Subcutaneous abdominal adipose tissue (tissue), 5 donors: ENCODE data around the gene NOTCH2NLA.
"Not testable (repeated sequence)": the region's sequence is repeated elsewhere in the genome, so short reads cannot be mapped to it uniquely, and the experiment has no call there.

ENCODE experiments used
- H3K27ac ChIP-seq: one replicate; pipeline ENCODE4 v1.7.0; 2013; ENCODE audit warnings: low read depth, mild to moderate bottlenecking, inconsistent platforms, low read length, moderate library complexity
- H3K27me3 ChIP-seq, 5 donors: one replicate each; pipeline ENCODE4 v1.7.0; 2013; ENCODE audit warnings: low read length in 5 of 5, inconsistent platforms in 1 of 5; ENCODE audit not compliant: control insufficient read depth in 5 of 5, insufficient read depth in 4 of 5
- H3K36me3 ChIP-seq, 5 donors: one replicate each; pipeline ENCODE4 v1.7.0; 2013; ENCODE audit warnings: low read length in 5 of 5; ENCODE audit not compliant: control insufficient read depth in 5 of 5, insufficient read depth in 5 of 5
- H3K4me1 ChIP-seq, 5 donors: one replicate each; pipeline ENCODE4 v1.7.0; 2013; ENCODE audit warnings: low read length in 5 of 5, mild to moderate bottlenecking in 3 of 5, moderate library complexity in 1 of 5; ENCODE audit not compliant: control insufficient read depth in 5 of 5, insufficient read depth in 5 of 5
- H3K4me3 ChIP-seq, 5 donors: one replicate each; pipeline ENCODE4 v1.7.0; 2013; ENCODE audit warnings: low read length in 5 of 5, low read depth in 1 of 5
- H3K9ac ChIP-seq, 5 donors: one replicate each; pipeline ENCODE4 v1.7.0; 2013; ENCODE audit warnings: low read length in 5 of 5, mild to moderate bottlenecking in 4 of 5, moderate library complexity in 3 of 5
- H3K9me3 ChIP-seq, 5 donors: one replicate each; pipeline ENCODE4 v1.7.0; 2013; ENCODE audit warnings: low read length in 5 of 5; ENCODE audit not compliant: control insufficient read depth in 5 of 5
- donor health status: healthy.
- donor health status: healthy.
- donor health status: healthy.
- donor health status: healthy.
- donor health status: healthy.

NOTCH2NLA gene

GRCh38 chr1:146228710-146229477 is at the start of gene NOTCH2NLA:
NOTCH2NLA (minus strand) TSS chr1:146229021; CDS start chr1:146189337, 39,684 bp downstream.
- not testable (repeated sequence) for H3K27me3 ChIP-seq, H3K36me3 ChIP-seq, H3K9me3 ChIP-seq, H3K4me1 ChIP-seq, H3K27ac ChIP-seq
- Histone ChIP-seq H3K4me3 (peak within 1 kb of the TSS in 3 of 5 donors; percentile 39 to 63 (median 40)), H3K9ac (peak within 1 kb of the TSS in 1 of 5 donors; percentile 68)

- not testable (repeated sequence) for H3K9me3 ChIP-seq, H3K4me3 ChIP-seq, H3K27me3 ChIP-seq, H3K36me3 ChIP-seq, H3K4me1 ChIP-seq, H3K27ac ChIP-seq, H3K9ac ChIP-seq
Measured at GRCh38 chr1:146278346-146278745, 49.5 kb upstream of the NOTCH2NLA start.

GRCh38 chr1:146277087-146277486 is 48.3 kb upstream of the NOTCH2NLA start:
- not testable (repeated sequence) for H3K27ac ChIP-seq, H3K4me3 ChIP-seq, H3K9me3 ChIP-seq, H3K36me3 ChIP-seq, H3K27me3 ChIP-seq, H3K4me1 ChIP-seq, H3K9ac ChIP-seq

- H3K27ac ChIP-seq, H3K4me1 ChIP-seq, H3K9me3 ChIP-seq, H3K36me3 ChIP-seq, H3K4me3 ChIP-seq, H3K27me3 ChIP-seq, H3K9ac ChIP-seq: not testable (repeated sequence)
Measured at GRCh38 chr1:146274083-146274482, 45.3 kb upstream of the NOTCH2NLA start.

- not testable (repeated sequence) for H3K9ac ChIP-seq, H3K4me3 ChIP-seq, H3K36me3 ChIP-seq, H3K27me3 ChIP-seq, H3K27ac ChIP-seq, H3K4me1 ChIP-seq, H3K9me3 ChIP-seq
Measured at GRCh38 chr1:146273194-146273593, 44.4 kb upstream of the NOTCH2NLA start.

GRCh38 chr1:146272734-146273133 is 43.9 kb upstream of the NOTCH2NLA start:
- H3K4me3 ChIP-seq, H3K36me3 ChIP-seq, H3K27me3 ChIP-seq, H3K9ac ChIP-seq, H3K4me1 ChIP-seq, H3K27ac ChIP-seq, H3K9me3 ChIP-seq: not testable (repeated sequence)

GRCh38 chr1:146271977-146272376 is 43.2 kb upstream of the NOTCH2NLA start:
- H3K4me1 ChIP-seq, H3K27ac ChIP-seq: not testable (repeated sequence)

GRCh38 chr1:146270129-146270528 is 41.3 kb upstream of the NOTCH2NLA start:
- H3K9me3 ChIP-seq, H3K4me1 ChIP-seq, H3K27ac ChIP-seq, H3K4me3 ChIP-seq, H3K27me3 ChIP-seq, H3K36me3 ChIP-seq, H3K9ac ChIP-seq: not testable (repeated sequence)

More at GRCh38 chr1:146271977-146272376, 43.2 kb upstream of the NOTCH2NLA start:
- not testable (repeated sequence) for H3K27me3 ChIP-seq, H3K36me3 ChIP-seq, H3K9ac ChIP-seq, H3K9me3 ChIP-seq, H3K4me3 ChIP-seq

GRCh38 chr1:146266179-146266748 is 37.4 kb upstream of the NOTCH2NLA start:
- not testable (repeated sequence) for H3K4me1 ChIP-seq, H3K4me3 ChIP-seq, H3K27me3 ChIP-seq, H3K9me3 ChIP-seq, H3K9ac ChIP-seq, H3K27ac ChIP-seq, H3K36me3 ChIP-seq

- not testable (repeated sequence) for H3K4me3 ChIP-seq, H3K9me3 ChIP-seq, H3K9ac ChIP-seq, H3K36me3 ChIP-seq, H3K4me1 ChIP-seq, H3K27ac ChIP-seq, H3K27me3 ChIP-seq
Measured at GRCh38 chr1:146264761-146265160, 35.9 kb upstream of the NOTCH2NLA start.
